Urinary bladder (tissue), 4 donors: Measurements from ENCODE around the gene TLN1. TPM values are rescaled to one million over a fixed set of nuclear protein-coding genes. Genes with fewer than 3 reads are reported as not detected.

Source experiments
- DNase-seq: peaks from one replicate; pipeline ENCODE4 v3.0.0-alpha.2; 2015; ENCODE audit errors: extremely low spot score
- H3K27ac ChIP-seq: one replicate; pipeline ENCODE4 v1.5.1; 2013; ENCODE audit warnings: low read depth, mild to moderate bottlenecking, moderate library complexity
- H3K36me3 ChIP-seq: one replicate; pipeline ENCODE4 v1.6.1; 2013; ENCODE audit warnings: mild to moderate bottlenecking, moderate library complexity; ENCODE audit not compliant: insufficient read depth
- H3K4me1 ChIP-seq: one replicate; pipeline ENCODE4 v1.6.1; 2013; ENCODE audit warnings: mild to moderate bottlenecking, moderate library complexity; ENCODE audit not compliant: insufficient read depth
- H3K4me3 ChIP-seq: one replicate; pipeline ENCODE4 v1.5.1; 2013; ENCODE audit warnings: low read depth, low read length
- WGBS: extraction: QIAGEN DNeasy Blood & Tissue Kit; methylation state at CpG from one replicate; pipeline ENCODE4 v1.1.7; 2013; 5-methylcytosine and 5-hydroxymethylcytosine counted together
- polyA plus RNA-seq: library from polyadenylated mRNA; stranded (reverse); fragments of 200-250 nt; gene quantifications from one replicate; pipeline ENCODE4 v1.2.3, GENCODE V29; 2013
- total RNA-seq: library from RNA; depleted of rRNA; stranded (reverse); fragments of >200 nt; gene quantifications from one replicate; pipeline ENCODE4 v1.2.3, GENCODE V29; 2014
- donor health status: healthy with polysubstance abuse.
- donor health status: healthy.

TLN1 gene
- total and polyA plus RNA-seq, 2 donors, result 154 to 533 TPM

DNA sequence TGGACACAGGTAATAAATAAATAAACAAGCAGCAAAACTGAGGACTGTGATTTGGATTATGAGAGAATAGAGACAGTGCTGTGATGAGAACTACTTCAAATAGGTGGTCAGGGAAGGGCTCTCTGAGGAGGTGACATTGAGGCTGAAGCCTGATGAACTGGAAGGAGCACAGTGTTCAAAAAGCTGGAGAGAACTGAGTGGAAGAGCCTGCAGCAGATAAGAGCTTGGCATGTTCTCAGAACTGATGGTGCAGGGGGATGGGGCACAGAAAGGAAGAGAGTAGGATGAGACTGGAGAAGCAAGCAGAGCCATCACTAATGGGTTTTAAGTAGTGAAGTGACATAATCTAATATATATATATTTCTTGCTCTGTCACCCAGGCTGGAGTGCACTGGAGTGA, 31.1 kb downstream of the TLN1 start:
- Histone ChIP-seq H3K4me3 (no peak overlapping the region), H3K4me1 (no peaks in the 10 kb centered on the region), H3K27ac (no peak overlapping the region), H3K36me3 (peaks cover 14% of the 10 kb centered on the region)
- no peak for DNase-seq

GRCh38 chr9:35700031-35700430, 32.0 kb downstream of the TLN1 start:
- WGBS, result 86% methylated on average over 11 of the region's 11 CpGs
- Histone ChIP-seq H3K4me3 (no peak overlapping the region), H3K27ac (no peak overlapping the region), H3K36me3 (peaks cover 8% of the 10 kb centered on the region), H3K4me1 (no peaks in the 10 kb centered on the region)
- no peak for DNase-seq

- no peak overlapping the region for H3K27ac ChIP-seq
- DNase-seq, result no peak
- no peak overlapping the region for H3K4me3 ChIP-seq
- no peaks in the 10 kb centered on the region for H3K4me1 ChIP-seq
- peaks cover 6% of the 10 kb centered on the region for H3K36me3 ChIP-seq
- 88% methylated on average over 5 of the region's 5 CpGs for WGBS
Observed at GRCh38 chr9:35698231-35698630, 33.8 kb downstream of the TLN1 start.

- no peak overlapping the region for H3K27ac ChIP-seq
- WGBS, result 70% methylated on average over 14 of the region's 14 CpGs
- H3K4me3 ChIP-seq, result no peak overlapping the region
- no peaks in the 10 kb centered on the region for H3K4me1 ChIP-seq
- DNase-seq, result no peak
- H3K36me3 ChIP-seq, result peaks cover 6% of the 10 kb centered on the region
Observed at GRCh38 chr9:35697486-35697885, 34.5 kb downstream of the TLN1 start.

GRCh38 chr9:35696520-35697215, 35.3 kb downstream of the TLN1 start:
- no peak overlapping the region for H3K27ac ChIP-seq
- H3K36me3 ChIP-seq, result peaks cover 6% of the 10 kb centered on the region
- WGBS, result 36% methylated on average over 9 of the region's 9 CpGs
- H3K4me1 ChIP-seq, result no peaks in the 10 kb centered on the region
- H3K4me3 ChIP-seq, result no peak overlapping the region
- DNase-seq, result no peak

DNA sequence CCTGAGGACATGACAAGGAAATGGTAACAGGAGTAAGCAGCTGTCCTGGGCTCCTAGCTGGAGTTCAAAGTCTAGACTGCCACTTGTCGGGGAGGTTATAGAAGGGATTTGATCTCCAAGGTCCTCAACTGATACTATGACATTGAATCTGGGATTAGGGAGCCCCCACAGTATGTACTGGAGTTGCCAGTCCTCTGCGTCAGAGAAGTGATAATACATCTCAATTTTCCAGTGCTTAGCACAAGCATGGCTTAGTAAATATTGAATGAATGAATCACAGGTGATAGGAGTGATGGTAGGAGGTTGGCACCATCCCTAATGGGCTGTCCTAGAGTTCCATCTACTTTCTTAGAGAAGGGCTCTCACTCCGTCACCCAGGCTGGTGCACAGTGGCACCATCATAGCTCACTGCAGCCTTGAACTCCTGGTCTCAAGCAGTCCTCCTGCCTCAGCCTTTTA, 36.0 kb downstream of the TLN1 start:
- no peaks in the 10 kb centered on the region for H3K4me1 ChIP-seq
- no peak overlapping the region for H3K4me3 ChIP-seq
- H3K36me3 ChIP-seq, result peaks cover 5% of the 10 kb centered on the region
- H3K27ac ChIP-seq, result no peak overlapping the region
- WGBS, result 89% methylated on average over 3 of the region's 3 CpGs
- DNase-seq, result no peak

DNA sequence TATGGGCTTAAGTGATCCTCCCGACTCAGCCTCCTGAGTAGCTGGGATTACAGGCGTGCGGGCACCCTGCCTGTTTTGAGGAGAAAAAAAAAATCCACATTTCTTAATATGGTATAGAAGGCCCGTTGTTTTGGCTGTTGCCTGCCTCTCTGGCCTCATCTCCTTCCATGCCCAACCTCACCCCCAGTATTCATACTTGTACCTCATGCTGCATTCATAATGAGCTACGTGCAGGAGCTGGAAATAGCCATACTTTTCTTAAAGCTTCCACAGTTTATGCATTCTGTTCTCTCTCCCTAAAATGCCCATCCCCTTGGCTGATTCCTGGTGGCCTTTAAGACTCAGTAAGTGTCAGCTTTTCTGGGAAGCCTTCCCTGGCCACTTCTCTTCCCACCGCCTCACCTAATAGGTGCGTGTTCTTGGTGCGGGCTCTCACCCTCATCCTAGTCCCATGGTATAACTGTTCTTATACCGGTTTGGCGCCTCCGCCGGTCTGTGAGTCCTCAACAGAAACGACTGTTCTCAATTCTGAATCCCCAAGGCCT, 40.2 kb downstream of the TLN1 start:
- no peak overlapping the region for H3K4me3 ChIP-seq
- no peak overlapping the region for H3K27ac ChIP-seq
- 43% methylated on average over 13 of the region's 13 CpGs for WGBS
- H3K4me1 ChIP-seq, result no peaks in the 10 kb centered on the region
- DNase-seq, result no peak
- H3K36me3 ChIP-seq, result no peaks in the 10 kb centered on the region

GRCh38 chr9:35691334-35691650, 40.7 kb downstream of the TLN1 start:
- peak overlapping the region; percentile 64 for H3K4me3 ChIP-seq
- DNase-seq, result no peak
- 9% methylated on average over 10 of the region's 10 CpGs for WGBS
- no peaks in the 10 kb centered on the region for H3K36me3 ChIP-seq
- peak overlapping the region; percentile 93 for H3K27ac ChIP-seq
- H3K4me1 ChIP-seq, result no peaks in the 10 kb centered on the region

DNA sequence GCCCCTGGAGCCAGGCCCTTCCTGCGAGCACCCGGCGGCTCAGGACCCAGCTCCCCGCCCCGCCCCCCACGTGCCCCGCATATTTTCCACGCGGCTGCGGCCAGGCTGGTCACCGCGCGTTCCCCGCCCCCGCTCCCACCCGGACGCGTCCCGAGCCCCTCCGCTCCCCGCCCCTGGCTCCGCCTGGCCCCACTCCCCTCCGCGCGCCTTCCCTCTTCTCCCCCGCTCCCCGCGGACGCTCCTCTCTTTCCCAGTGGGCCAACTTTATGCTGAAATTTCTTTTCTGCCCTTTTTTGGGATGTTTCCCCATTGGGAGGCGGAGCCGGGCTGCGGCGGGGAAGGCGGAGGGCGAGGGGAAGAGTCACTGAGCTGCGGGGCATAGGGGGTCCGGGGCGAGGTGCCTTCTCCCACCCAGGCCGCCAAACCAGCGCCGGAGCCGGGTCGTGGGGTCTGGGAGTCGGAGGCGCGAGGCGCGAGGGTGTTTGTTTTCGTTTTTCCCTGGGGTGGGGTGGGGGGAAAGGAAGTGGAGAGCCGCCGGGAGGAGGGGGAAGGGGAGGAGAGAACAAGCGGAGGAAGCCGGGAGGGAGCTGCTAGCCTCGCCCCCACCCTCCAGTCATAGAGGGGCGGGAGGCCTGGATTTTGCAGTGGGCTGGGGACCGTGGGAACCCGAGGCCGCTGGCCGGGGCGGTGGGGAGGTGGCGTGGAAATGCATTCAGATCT, 41.2 kb downstream of the TLN1 start:
- Histone ChIP-seq H3K27ac (peak overlapping the region; percentile 93), H3K36me3 (no peaks in the 10 kb centered on the region), H3K4me1 (no peaks in the 10 kb centered on the region), H3K4me3 (peak overlapping the region; percentile 64)
- DNase-seq, result peak; percentile 41
- WGBS, result 1% methylated on average over 61 of the region's 61 CpGs

- Histone ChIP-seq H3K36me3 (no peaks in the 10 kb centered on the region), H3K4me3 (peak overlapping the region; percentile 64), H3K4me1 (no peaks in the 10 kb centered on the region), H3K27ac (peak overlapping the region; percentile 93)
- WGBS, result under 1% methylated on average over 21 of the region's 21 CpGs
- DNase-seq, result no peak
Observed at GRCh38 chr9:35690294-35690613, 41.7 kb downstream of the TLN1 start.

DNA sequence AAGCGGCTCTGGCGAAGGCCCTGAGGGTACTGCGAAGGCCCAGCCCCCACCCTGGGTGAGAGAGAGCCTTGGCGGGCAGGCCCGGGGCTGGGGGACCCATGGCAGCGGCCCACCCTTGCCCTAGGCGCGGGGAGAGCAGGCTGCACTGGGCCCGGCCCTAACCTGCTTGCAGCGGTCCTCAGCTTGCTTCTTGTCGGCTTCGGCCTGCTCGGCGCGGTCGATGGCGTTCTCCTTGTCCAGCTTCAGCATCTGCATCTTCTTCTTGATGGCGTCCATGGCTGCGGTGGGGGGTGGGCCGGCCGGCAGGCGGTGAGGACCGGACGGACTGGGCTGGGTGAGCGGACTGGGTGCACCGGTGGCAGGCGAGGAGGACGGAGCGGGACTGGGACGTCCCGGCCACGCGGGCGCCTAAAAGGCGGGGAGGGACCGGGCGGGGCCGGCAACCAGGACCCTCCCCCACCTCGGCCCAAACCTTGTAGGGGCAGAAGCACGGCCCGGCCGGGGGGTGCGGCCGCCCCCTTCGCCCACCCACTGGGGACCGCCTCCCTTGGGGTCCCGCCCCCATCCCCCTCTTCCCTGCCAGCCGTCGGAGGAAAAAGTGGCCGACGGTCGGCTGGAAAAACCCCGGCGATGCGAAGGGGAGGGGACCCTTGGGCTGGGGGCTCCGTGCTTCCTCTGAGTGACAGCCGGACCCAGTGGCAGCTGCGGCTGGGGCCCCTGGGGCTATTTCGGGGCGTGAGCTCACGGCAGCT, 42.3 kb downstream of the TLN1 start, which contains the start of gene TPM2:
TPM2 (minus strand) TSS at position 384 of the 752 bp plus-strand sequence; CDS start at position 276, 108 bp downstream.
- DNase-seq, result no peak
- Histone ChIP-seq H3K4me3 (peak within 1 kb of the TSS; percentile 64), H3K36me3 (no peaks in the 10 kb centered on the region), H3K27ac (peak within 1 kb of the TSS; percentile 93), H3K4me1 (no peaks in the 10 kb centered on the region)
- WGBS, result 10% methylated on average over 61 of the region's 61 CpGs

DNA sequence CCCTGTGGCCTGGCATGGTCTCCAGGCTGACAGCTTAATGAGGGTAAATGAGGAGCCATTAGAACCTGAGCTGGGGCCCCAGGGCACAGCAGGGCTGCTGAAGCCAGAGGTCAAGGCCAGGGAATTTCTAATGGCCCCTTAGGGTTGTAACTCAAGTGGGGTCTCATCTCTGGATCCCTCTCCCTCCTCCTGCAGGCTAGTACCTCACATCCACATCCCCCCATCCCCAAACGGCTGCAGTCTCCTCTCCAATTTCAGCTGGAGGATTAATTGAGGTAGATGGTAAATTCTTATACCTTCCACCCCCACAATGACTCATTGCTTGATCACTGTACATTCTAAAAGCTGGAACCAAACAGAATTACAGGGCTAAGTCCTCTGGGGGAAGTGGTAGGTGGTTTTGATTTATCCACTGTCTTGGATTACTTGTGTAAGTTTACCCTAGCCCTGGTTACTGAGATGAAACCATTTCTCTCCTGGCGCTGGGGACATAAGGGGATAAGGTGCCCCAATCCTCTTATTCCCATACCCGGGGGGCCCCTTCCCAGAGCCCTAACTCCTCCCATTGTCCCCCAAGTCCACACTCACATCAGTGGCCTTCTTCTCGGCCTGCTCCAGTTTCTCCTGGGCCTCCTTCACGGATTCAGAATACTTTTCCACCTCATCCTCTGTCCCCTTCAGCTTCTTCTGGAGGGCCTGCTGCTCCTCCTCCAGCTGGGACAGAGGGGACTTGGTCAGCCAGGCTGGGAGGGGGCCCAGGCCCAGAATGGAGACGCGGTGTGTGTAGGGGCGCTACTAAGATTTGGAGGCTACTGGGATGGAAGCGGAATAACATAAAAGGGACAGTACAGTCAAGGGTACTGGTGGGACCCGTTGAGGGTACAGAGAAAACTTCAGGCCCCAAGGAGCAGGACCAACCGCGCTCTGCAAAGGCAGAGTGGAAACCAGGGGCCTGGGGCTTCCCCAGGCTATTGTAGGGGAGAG, 43.1 kb downstream of the TLN1 start:
- no peak for DNase-seq
- peak overlapping the region; percentile 64 for H3K4me3 ChIP-seq
- WGBS, result 30% methylated on average over 12 of the region's 12 CpGs
- no peaks in the 10 kb centered on the region for H3K4me1 ChIP-seq
- H3K36me3 ChIP-seq, result no peaks in the 10 kb centered on the region
- H3K27ac ChIP-seq, result peak overlapping the region; percentile 86
